Smooth muscle cell (in vitro differentiated cells): Measurements from ENCODE around the gene SLC51A. TPM values are rescaled to one million over a fixed set of nuclear protein-coding genes. Genes with fewer than 3 reads are reported as not detected.
A peak's percentile ranks its signal among the peaks of the same experiment; 100 is the strongest.

Source experiments
- DNase-seq: peaks from one replicate; lab custom pipeline; 2025; ENCODE audit not compliant: unreplicated experiment; lab: John Stamatoyannopoulos, UW
- H2AFZ ChIP-seq: fragments of 200-600 bp; sonication (generic); 2 replicates; pipeline ENCODE4 v1.6.0; 2016; ENCODE audit warnings: antibody characterized with exemption, low read depth, mild to moderate bottlenecking
- H3F3A ChIP-seq: fragments of 200-600 bp; sonication (generic); 2 replicates; pipeline ENCODE4 v1.6.0; 2017; ENCODE audit warnings: antibody characterized with exemption, low read depth
- H3K27ac ChIP-seq: fragments of 200-600 bp; sonication (generic); 2 replicates; pipeline ENCODE4 v1.5.1; 2016; ENCODE audit warnings: low read depth, mild to moderate bottlenecking
- H3K27me3 ChIP-seq: fragments of 200-600 bp; sonication (generic); 2 replicates; pipeline ENCODE4 v1.6.1; 2016; ENCODE audit warnings: low read depth, mild to moderate bottlenecking
- H3K36me3 ChIP-seq: fragments of 200-600 bp; sonication (generic); 2 replicates; pipeline ENCODE4 v1.5.1; 2016; ENCODE audit warnings: low read depth
- H3K4me1 ChIP-seq: fragments of 200-600 bp; sonication (generic); 2 replicates; pipeline ENCODE4 v1.5.1; 2016; ENCODE audit warnings: low read depth
- H3K4me2 ChIP-seq: fragments of 200-600 bp; sonication (generic); 2 replicates; pipeline ENCODE4 v1.6.0; 2016; ENCODE audit warnings: mild to moderate bottlenecking
- H3K4me3 ChIP-seq: fragments of 200-600 bp; sonication (generic); 2 replicates; pipeline ENCODE4 v1.5.1; 2016; ENCODE audit warnings: mild to moderate bottlenecking
- H3K79me2 ChIP-seq: fragments of 200-600 bp; sonication (generic); 2 replicates; pipeline ENCODE4 v1.6.0; 2016; ENCODE audit warnings: low read depth, mild to moderate bottlenecking
- H3K9ac ChIP-seq: fragments of 200-600 bp; sonication (generic); 2 replicates; pipeline ENCODE4 v1.6.0; 2016; ENCODE audit warnings: low read depth
- H3K9me3 ChIP-seq: fragments of 200-600 bp; sonication (generic); replicated peaks from 2 replicates; pipeline ENCODE4 v1.5.1; 2016; ENCODE audit warnings: low read depth
- H4K20me1 ChIP-seq: fragments of 200-600 bp; sonication (generic); 2 replicates; pipeline ENCODE4 v1.6.0; 2016; ENCODE audit warnings: low read depth
- CTCF ChIP-seq: fragments of 200-600 bp; sonication (generic); IDR thresholded peaks from 2 replicates; pipeline ENCODE4 v1.5.1; 2017; ENCODE audit warnings: borderline replicate concordance, mild to moderate bottlenecking, antibody characterized with exemption; ENCODE audit not compliant: insufficient read depth, poor library complexity, severe bottlenecking
- WGBS: methylation state at CpG from one replicate; pipeline ENCODE4 v1.1.7; 2016; ENCODE audit warnings: low lambda C conversion rate; 5-methylcytosine and 5-hydroxymethylcytosine counted together
- polyA plus RNA-seq: library from polyadenylated mRNA; unstranded; fragments of >200 nt; fragmentation: Nextera tagmentation; extraction: Ambion mirVana; gene quantifications from 2 replicates; pipeline ENCODE4 v1.2.1, GENCODE V29; 2016
- total RNA-seq: library from RNA; depleted of rRNA; stranded (reverse); fragments of >200 nt; gene quantifications from 2 replicates; pipeline ENCODE4 v1.2.3, GENCODE V29; 2014

Gene SLC51A
- total and polyA plus RNA-seq, 2 experiments from 2014 or later: 1.8 TPM; not detected in 1

- H3F3A ChIP-seq: no peaks in the 10 kb centered on the region
- H4K20me1 ChIP-seq: peaks cover 77% of the 10 kb centered on the region
- no peak overlapping the region for H2AFZ ChIP-seq
- no peak for DNase-seq
- H3K36me3 ChIP-seq: no peaks in the 10 kb centered on the region
- WGBS: 70% methylated on average over 12 of the region's 12 CpGs
- H3K9ac ChIP-seq: no peak overlapping the region
- no peaks in the 10 kb centered on the region for H3K27me3 ChIP-seq
- peak overlapping the region; percentile 65 for H3K27ac ChIP-seq
- no peaks in the 10 kb centered on the region for H3K4me1 ChIP-seq
- peaks cover 76% of the 10 kb centered on the region for H3K79me2 ChIP-seq
- TF ChIP-seq CTCF: no peak
- H3K9me3 ChIP-seq: no peaks in the 10 kb centered on the region
- no peak overlapping the region for H3K4me2 ChIP-seq
- H3K4me3 ChIP-seq: no peak overlapping the region
Measured at GRCh38 chr3:196273655-196274054, 57.3 kb downstream of the SLC51A start.

- Histone ChIP-seq H3K36me3 (no peaks in the 10 kb centered on the region), H3F3A (no peaks in the 10 kb centered on the region), H3K27me3 (no peaks in the 10 kb centered on the region), H3K79me2 (peaks cover 85% of the 10 kb centered on the region), H2AFZ (no peak overlapping the region), H3K9me3 (no peaks in the 10 kb centered on the region), H3K9ac (no peak overlapping the region), H3K27ac (peak overlapping the region; percentile 65), H3K4me2 (no peak overlapping the region), H3K4me1 (no peaks in the 10 kb centered on the region), H4K20me1 (peaks cover 80% of the 10 kb centered on the region), H3K4me3 (no peak overlapping the region)
- no peak for DNase-seq
- TF ChIP-seq CTCF: no peak
- WGBS: 71% methylated on average over 5 of the region's 5 CpGs
Measured at GRCh38 chr3:196274585-196274984, 58.3 kb downstream of the SLC51A start.

GRCh38 chr3:196275126-196275525 lies 58.8 kb downstream of the SLC51A start:
- no peak overlapping the region for H2AFZ ChIP-seq
- H3F3A ChIP-seq: peaks cover 2% of the 10 kb centered on the region
- H3K4me2 ChIP-seq: no peak overlapping the region
- H3K27me3 ChIP-seq: no peaks in the 10 kb centered on the region
- TF ChIP-seq CTCF: no peak
- H3K4me1 ChIP-seq: peaks cover 2% of the 10 kb centered on the region
- H3K79me2 ChIP-seq: peaks cover 88% of the 10 kb centered on the region
- 83% methylated on average over 5 of the region's 5 CpGs for WGBS
- peak overlapping the region; percentile 65 for H3K27ac ChIP-seq
- no peak for DNase-seq
- H4K20me1 ChIP-seq: peaks cover 79% of the 10 kb centered on the region
- no peaks in the 10 kb centered on the region for H3K9me3 ChIP-seq
- no peak overlapping the region for H3K9ac ChIP-seq
- no peaks in the 10 kb centered on the region for H3K36me3 ChIP-seq
- no peak overlapping the region for H3K4me3 ChIP-seq

GRCh38 chr3:196280689-196281440 lies 64.5 kb downstream of the SLC51A start:
- H3K9me3 ChIP-seq: no peaks in the 10 kb centered on the region
- H2AFZ ChIP-seq: no peak overlapping the region
- H3K27ac ChIP-seq: peak overlapping the region; percentile 30
- no peak overlapping the region for H3K4me2 ChIP-seq
- H3K4me3 ChIP-seq: no peak overlapping the region
- no peak for DNase-seq
- WGBS: 90% methylated on average over 7 of the region's 7 CpGs
- no peaks in the 10 kb centered on the region for H3K36me3 ChIP-seq
- H3K27me3 ChIP-seq: no peaks in the 10 kb centered on the region
- peaks cover 75% of the 10 kb centered on the region for H4K20me1 ChIP-seq
- peaks cover 7% of the 10 kb centered on the region for H3F3A ChIP-seq
- peaks cover 97% of the 10 kb centered on the region for H3K79me2 ChIP-seq
- H3K4me1 ChIP-seq: peaks cover 8% of the 10 kb centered on the region
- no peak overlapping the region for H3K9ac ChIP-seq
- TF ChIP-seq CTCF: no peak
